Neural progenitor cell (in vitro differentiated cells): ENCODE results near the gene TMEM273. TPM values are rescaled to one million over a fixed set of nuclear protein-coding genes. Genes with fewer than 3 reads are reported as not detected.
A peak's percentile ranks its signal among the peaks of the same experiment; 100 is the strongest.

Experiments used
- DNase-seq: peaks from one replicate; pipeline ENCODE4 v3.0.0-alpha.2; 2016; ENCODE audit warnings: low spot score
- H2AFZ ChIP-seq: fragments of 200-600 bp; sonication (generic); replicated peaks from 2 replicates; pipeline ENCODE4 v1.6.1; 2016; ENCODE audit warnings: antibody characterized with exemption
- H3F3A ChIP-seq: fragments of 200-600 bp; sonication (generic); 2 replicates; pipeline ENCODE4 v1.6.1; 2016; ENCODE audit warnings: antibody characterized with exemption, low read depth
- H3K27ac ChIP-seq: fragments of 200-600 bp; sonication (generic); 2 replicates; pipeline ENCODE4 v1.5.1; 2016; ENCODE audit warnings: mild to moderate bottlenecking
- H3K27me3 ChIP-seq: fragments of 200-600 bp; sonication (generic); 2 replicates; pipeline ENCODE4 v1.6.1; 2016; ENCODE audit warnings: mild to moderate bottlenecking, moderate library complexity
- H3K36me3 ChIP-seq: fragments of 200-600 bp; sonication (generic); 2 replicates; pipeline ENCODE4 v1.5.1; 2016
- H3K4me1 ChIP-seq: fragments of 200-600 bp; sonication (generic); 2 replicates; pipeline ENCODE4 v1.6.1; 2016; ENCODE audit warnings: mixed run types
- H3K4me2 ChIP-seq: fragments of 200-600 bp; sonication (generic); 2 replicates; pipeline ENCODE4 v1.6.1; 2016
- H3K4me3 ChIP-seq: fragments of 200-600 bp; sonication (generic); 2 replicates; pipeline ENCODE4 v1.5.1; 2016
- H3K79me2 ChIP-seq: fragments of 200-600 bp; sonication (generic); 2 replicates; pipeline ENCODE4 v1.6.1; 2016; ENCODE audit warnings: low read depth
- H3K9ac ChIP-seq: fragments of 200-600 bp; sonication (generic); 2 replicates; pipeline ENCODE4 v1.6.1; 2016
- H3K9me3 ChIP-seq: fragments of 200-600 bp; sonication (generic); 2 replicates; pipeline ENCODE4 v1.5.1; 2016; ENCODE audit warnings: low read depth
- H4K20me1 ChIP-seq: fragments of 200-600 bp; sonication (generic); 2 replicates; pipeline ENCODE4 v1.6.1; 2016; ENCODE audit warnings: low read depth
- H3K27ac Mint-ChIP-seq: 3 replicates; pipeline ENCODE4 v1.8.0; 2021; ENCODE audit warnings: mixed read lengths
- H3K27me3 Mint-ChIP-seq: 2 replicates; pipeline ENCODE4 v1.8.0; 2022; ENCODE audit warnings: low read depth, mild to moderate bottlenecking, inconsistent platforms, moderate library complexity, mixed read lengths; ENCODE audit not compliant: insufficient read depth
- H3K36me3 Mint-ChIP-seq: 3 replicates; pipeline ENCODE4 v1.8.0; 2021; ENCODE audit warnings: mixed read lengths
- H3K4me1 Mint-ChIP-seq: 3 replicates; pipeline ENCODE4 v1.8.0; 2021; ENCODE audit warnings: mixed read lengths
- H3K4me3 Mint-ChIP-seq: 3 replicates; pipeline ENCODE4 v1.8.0; 2021; ENCODE audit warnings: mild to moderate bottlenecking, moderate library complexity, mixed read lengths
- H3K9me3 Mint-ChIP-seq: 3 replicates; pipeline ENCODE4 v1.8.0; 2020; ENCODE audit warnings: mixed read lengths
- CTCF ChIP-seq: fragments of 200-600 bp; sonication (generic); IDR thresholded peaks from 2 replicates; pipeline ENCODE4 v1.5.1; 2017; ENCODE audit warnings: antibody characterized with exemption, mild to moderate bottlenecking
- EZH2 ChIP-seq: fragments of 200-600 bp; sonication (generic); IDR thresholded peaks from 2 replicates; pipeline ENCODE4 v1.6.1; 2017; ENCODE audit warnings: antibody characterized with exemption, mild to moderate bottlenecking, moderate library complexity
- EZH2phosphoT487 ChIP-seq: fragments of 200-600 bp; sonication (generic); IDR thresholded peaks from 2 replicates; pipeline ENCODE4 v1.6.1; 2017; ENCODE audit warnings: antibody characterized with exemption
- total RNA-seq: library from RNA; depleted of rRNA; stranded (reverse); fragments of >200 nt; gene quantifications from 2 replicates; pipeline ENCODE4 v1.2.3, GENCODE V29; 2015; ENCODE audit warnings: low replicate concordance

Gene TMEM273
- total RNA-seq, 1 donor from 2014 or later: not detected

GRCh38 chr10:49161411-49161997, 26.7 kb downstream of the TMEM273 start:
- Histone ChIP-seq H3K9me3 (peaks cover 4% of the 10 kb centered on the region), H3K4me1 (no peaks in the 10 kb centered on the region), H3K4me3 (no peak overlapping the region), H3K4me2 (no peak overlapping the region), H3F3A (no peaks in the 10 kb centered on the region), H2AFZ (peak overlapping the region; percentile 48), H3K27ac (no peak overlapping the region), H3K79me2 (no peaks in the 10 kb centered on the region), H3K27me3 (no peaks in the 10 kb centered on the region), H3K36me3 (no peaks in the 10 kb centered on the region), H4K20me1 (no peaks in the 10 kb centered on the region), H3K9ac (no peak overlapping the region)
- peaks cover 3% of the 10 kb centered on the region for H3K9me3 Mint-ChIP-seq
- peaks cover 7% of the 10 kb centered on the region for H3K27me3 Mint-ChIP-seq
- peak; percentile 49 for DNase-seq
- H3K4me3 Mint-ChIP-seq: no peak overlapping the region
- no peak overlapping the region for H3K27ac Mint-ChIP-seq
- no peaks in the 10 kb centered on the region for H3K36me3 Mint-ChIP-seq
- peaks cover 3% of the 10 kb centered on the region for H3K4me1 Mint-ChIP-seq
- TF ChIP-seq CTCF (peak; percentile 41), EZH2phosphoT487 (no peak), EZH2 (no peak)

- no peak overlapping the region for H3K27ac Mint-ChIP-seq
- no peaks in the 10 kb centered on the region for H3F3A ChIP-seq
These were observed 27.4 kb downstream of the TMEM273 start for GRCh38 chr10:49160814-49161213.

GRCh38 chr10:49160110-49160509, 28.1 kb downstream of the TMEM273 start:
- Histone ChIP-seq H2AFZ (no peak overlapping the region), H3K27ac (no peak overlapping the region)
- H3K27me3 Mint-ChIP-seq: peaks cover 10% of the 10 kb centered on the region

More at GRCh38 chr10:49160814-49161213, 27.4 kb downstream of the TMEM273 start:
- Mint-ChIP-seq H3K27me3 (peaks cover 7% of the 10 kb centered on the region), H3K4me3 (no peak overlapping the region), H3K4me1 (no peaks in the 10 kb centered on the region), H3K9me3 (peaks cover 3% of the 10 kb centered on the region), H3K36me3 (no peaks in the 10 kb centered on the region)
- H3K4me3 ChIP-seq: no peak overlapping the region
- no peak overlapping the region for H3K27ac ChIP-seq
- H3K4me2 ChIP-seq: no peak overlapping the region
- no peaks in the 10 kb centered on the region for H3K27me3 ChIP-seq
- TF ChIP-seq CTCF (no peak), EZH2phosphoT487 (no peak), EZH2 (no peak)
- no peaks in the 10 kb centered on the region for H4K20me1 ChIP-seq
- peaks cover 4% of the 10 kb centered on the region for H3K9me3 ChIP-seq
- H3K9ac ChIP-seq: no peak overlapping the region
- H3K4me1 ChIP-seq: no peaks in the 10 kb centered on the region
- H2AFZ ChIP-seq: no peak overlapping the region
- H3K36me3 ChIP-seq: no peaks in the 10 kb centered on the region
- DNase-seq: no peak
- H3K79me2 ChIP-seq: no peaks in the 10 kb centered on the region

More at GRCh38 chr10:49160110-49160509, 28.1 kb downstream of the TMEM273 start:
- H3K4me1 ChIP-seq: no peaks in the 10 kb centered on the region
- Mint-ChIP-seq H3K27ac (no peak overlapping the region), H3K4me3 (no peak overlapping the region), H3K36me3 (no peaks in the 10 kb centered on the region), H3K9me3 (peaks cover 3% of the 10 kb centered on the region), H3K4me1 (no peaks in the 10 kb centered on the region)
- DNase-seq: no peak
- H3K9me3 ChIP-seq: peaks cover 4% of the 10 kb centered on the region
- no peak overlapping the region for H3K4me3 ChIP-seq
- no peaks in the 10 kb centered on the region for H3K79me2 ChIP-seq
- no peak overlapping the region for H3K4me2 ChIP-seq
- H3K27me3 ChIP-seq: no peaks in the 10 kb centered on the region
- H3K9ac ChIP-seq: no peak overlapping the region
- no peaks in the 10 kb centered on the region for H3K36me3 ChIP-seq
- TF ChIP-seq EZH2 (no peak), CTCF (no peak), EZH2phosphoT487 (no peak)
- H3F3A ChIP-seq: no peaks in the 10 kb centered on the region
- H4K20me1 ChIP-seq: no peaks in the 10 kb centered on the region
